SK-N-SH (cell line): ENCODE results near the gene KCTD20. TPM values are rescaled to one million over a fixed set of nuclear protein-coding genes. Genes with fewer than 3 reads are reported as not detected.

ENCODE experiments used
- CTCF ChIA-PET: fragments of 300-600, 350-600 bp; formaldehyde crosslinking; extraction: SDS; loops from one replicate; lab custom pipeline; 2021; lab: Yijun Ruan, JAX
- POLR2A ChIA-PET: fragments of 350-600 bp; sonication (Branson Sonifier 250); formaldehyde crosslinking; extraction: SDS; loops from one replicate; lab custom pipeline; 2020; ENCODE audit warnings: antibody characterized with exemption, inconsistent platforms; lab: Yijun Ruan, JAX
- DNase-seq: peaks from one replicate; pipeline ENCODE4 v3.0.0; 2012
- H2AFZ ChIP-seq: fragments of 200-600 bp; sonication (generic); 2 replicates; pipeline ENCODE4 v1.8.1; 2016; ENCODE audit warnings: antibody characterized with exemption, mild to moderate bottlenecking, low read depth
- H3F3A ChIP-seq: fragments of 200-600 bp; sonication (generic); replicated peaks from 2 replicates; pipeline ENCODE3; 2016; ENCODE audit warnings: antibody characterized with exemption, mild to moderate bottlenecking; ENCODE audit not compliant: insufficient read depth
- H3K27ac ChIP-seq, 2 experiments: fragments of 200-500 bp in 1 of 2; fragments of 200-600 bp in 1 of 2; sonication (Bioruptor generic) in 1 of 2; sonication (generic), shearing (Covaris generic) in 1 of 2; 2 replicates each; pipeline versions ENCODE4 v1.5.1 to v1.6.1; 2014 to 2016; ENCODE audit warnings: low read depth in 2 of 2, inconsistent platforms in 1 of 2, low read length in 1 of 2, mild to moderate bottlenecking in 1 of 2, mixed read lengths in 1 of 2
- H3K27me3 ChIP-seq: fragments of 200-600 bp; sonication (generic), shearing (Covaris generic); 2 replicates; pipeline ENCODE4 v1.6.1; 2016; ENCODE audit warnings: mixed run types; ENCODE audit not compliant: insufficient read depth
- H3K36me3 ChIP-seq, 2 experiments: fragments of 200-500 bp in 1 of 2; fragments of 200-600 bp in 1 of 2; sonication (Bioruptor generic) in 1 of 2; sonication (generic) in 1 of 2; replicated peaks in 1 of 2; 2 replicates each; pipeline versions ENCODE3 to v1.5.1; 2014 to 2016; ENCODE audit warnings: low read length in 1 of 2, mild to moderate bottlenecking in 1 of 2; ENCODE audit not compliant: insufficient read depth in 2 of 2, control insufficient read depth in 1 of 2
- H3K4me1 ChIP-seq, 2 experiments: fragments of 200-500 bp in 1 of 2; fragments of 200-600 bp in 1 of 2; sonication (Bioruptor generic) in 1 of 2; sonication (generic), shearing (Covaris generic) in 1 of 2; 2 replicates each; pipeline versions ENCODE4 v1.5.1 to v1.6.1; 2014 to 2016; ENCODE audit warnings: low read depth in 1 of 2, low read length in 1 of 2, mixed run types in 1 of 2; ENCODE audit not compliant: insufficient read depth in 2 of 2, control insufficient read depth in 1 of 2
- H3K4me2 ChIP-seq: fragments of 200-600 bp; sonication (generic), shearing (Covaris generic); 2 replicates; pipeline ENCODE4 v1.6.1; 2017; ENCODE audit warnings: mixed run types
- H3K4me3 ChIP-seq, 2 experiments: fragments of 200-500 bp in 1 of 2; fragments of 200-600 bp in 1 of 2; sonication (Bioruptor generic) in 1 of 2; sonication (generic), shearing (Covaris generic) in 1 of 2; 2 replicates each; pipeline versions ENCODE4 v1.5.1 to v1.8.1; 2014 to 2016; ENCODE audit warnings: low read depth in 2 of 2, inconsistent platforms in 1 of 2, low read length in 1 of 2, mild to moderate bottlenecking in 1 of 2, mixed read lengths in 1 of 2, moderate library complexity in 1 of 2
- H3K79me2 ChIP-seq: fragments of 200-600 bp; sonication (generic); 2 replicates; pipeline ENCODE4 v1.8.1; 2017; ENCODE audit warnings: mild to moderate bottlenecking; ENCODE audit not compliant: insufficient read depth
- H3K9ac ChIP-seq: fragments of 200-600 bp; sonication (generic); 2 replicates; pipeline ENCODE4 v1.6.1; 2017; ENCODE audit warnings: mixed run types
- H3K9me2 ChIP-seq: fragments of 200-600 bp; sonication (generic); 2 replicates; pipeline ENCODE4 v1.6.1; 2017; ENCODE audit warnings: mixed run types
- H3K9me3 ChIP-seq: fragments of 200-600 bp; sonication (generic); 2 replicates; pipeline ENCODE4 v1.6.1; 2017; ENCODE audit warnings: mixed run types, mild to moderate bottlenecking, moderate library complexity
- H4K20me1 ChIP-seq: fragments of 200-600 bp; sonication (generic); 2 replicates; pipeline ENCODE4 v1.6.1; 2017; ENCODE audit warnings: mild to moderate bottlenecking, mixed run types; ENCODE audit not compliant: insufficient read depth
- GABPA ChIP-seq: IDR thresholded peaks from 2 replicates; pipeline ENCODE4 v1.4.0; 2012; ENCODE audit warnings: low read depth, mild to moderate bottlenecking
- NRF1 ChIP-seq: IDR thresholded peaks from 2 replicates; pipeline ENCODE4 v1.6.1; 2012; ENCODE audit warnings: low read depth, mild to moderate bottlenecking, low read length
- POLR2AphosphoS5 ChIP-seq: IDR thresholded peaks from 2 replicates; pipeline ENCODE4 v1.6.1; 2012; ENCODE audit warnings: low read depth, low read length
- RAD21 ChIP-seq: IDR thresholded peaks from 2 replicates; pipeline ENCODE4 v1.6.1; 2012; ENCODE audit warnings: mild to moderate bottlenecking, low read length
- WGBS: methylation state at CpG from one replicate; pipeline ENCODE4 v1.1.6; 2017; ENCODE audit warnings: low lambda C conversion rate; 5-methylcytosine and 5-hydroxymethylcytosine counted together
- polyA plus RNA-seq, 3 experiments: library from polyadenylated mRNA; depleted of rRNA; stranded (reverse); fragments of >200 nt; gene quantifications; 2 replicates each; pipeline ENCODE4 v1.2.3, GENCODE V29; 2012
- TF ChIP-seq, protein P1 (sequence below): fragments of 150-350 bp; IDR thresholded peaks from 2 replicates; pipeline ENCODE4 v1.6.1; 2017; ENCODE audit warnings: antibody characterized with exemption, low read length, low read depth, borderline replicate concordance
- TF ChIP-seq, protein P2 (sequence below): fragments of 200-600 bp; sonication (generic); IDR thresholded peaks from 2 replicates; pipeline ENCODE4 v1.6.1; 2017; ENCODE audit warnings: antibody characterized with exemption, mild to moderate bottlenecking, moderate library complexity

Gene KCTD20
- polyA plus RNA-seq, 1 of the 3 experiments (the other 2 are of a cell fraction), result 29.0 TPM

DNA sequence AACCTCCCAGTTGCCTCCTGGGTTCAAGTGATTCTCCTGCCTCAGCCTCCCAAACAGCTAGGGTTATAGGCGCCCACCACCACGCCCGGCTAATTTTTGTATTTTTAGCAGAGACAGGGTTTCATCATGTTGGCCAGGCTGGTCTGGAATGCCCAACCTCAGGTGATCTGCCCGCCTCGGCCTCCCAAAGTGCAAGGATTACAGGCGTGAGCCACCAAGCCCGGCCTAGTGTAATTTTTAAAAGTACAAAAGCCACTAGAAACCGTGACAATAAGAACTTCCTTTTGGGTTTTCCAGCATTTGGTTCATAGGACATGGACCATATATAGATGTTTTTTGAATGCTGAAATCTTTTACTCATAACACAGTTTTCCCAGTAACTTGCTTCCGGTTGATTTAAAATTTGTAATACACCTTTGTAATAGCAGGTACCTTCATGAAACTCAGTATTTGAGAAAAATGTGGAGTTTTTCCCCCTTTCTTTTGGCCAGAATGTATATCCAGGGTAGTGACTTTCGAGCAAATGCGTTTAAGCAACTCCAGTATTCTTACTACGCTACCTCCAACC is 613 bp upstream of the KCTD20 start:
- Histone ChIP-seq H3K27me3 (no peaks in the 10 kb centered on the region), H3K36me3 (peaks cover 0 to 7% of the 10 kb centered on the region in 2 experiments), H3K9me2 (no peaks in the 10 kb centered on the region), H3K9me3 (no peaks in the 10 kb centered on the region), H3K4me1 (peaks cover 17 to 23% of the 10 kb centered on the region in 2 experiments; a peak in 3 of 4 replicates), H3K4me3 (peak overlapping the region; percentile 72 to 95), H3F3A (peaks cover 43% of the 10 kb centered on the region), H3K4me2 (peak overlapping the region; percentile 76), H3K27ac (peak overlapping the region; percentile 89 to 91), H3K9ac (peak overlapping the region; percentile 98), H4K20me1 (peaks cover 9% of the 10 kb centered on the region; the same call in 1 of the 2 replicates), H3K79me2 (peaks cover 45% of the 10 kb centered on the region), H2AFZ (peak overlapping the region; percentile 90)
- CTCF ChIA-PET, result interaction anchor here (1.0 kb wide), 1 partner anchor 19 kb away, joined by 4 read pairs; no protein-coding TSS in a partner anchor
- WGBS, result 77% methylated on average over 12 of the region's 12 CpGs
- POLR2A ChIA-PET, result interaction anchor here (0.8 kb wide), 1 partner anchor 46 kb away, joined by 3 read pairs; no protein-coding TSS in a partner anchor
- DNase-seq, result no peak
- TF ChIP-seq, protein P1, sequence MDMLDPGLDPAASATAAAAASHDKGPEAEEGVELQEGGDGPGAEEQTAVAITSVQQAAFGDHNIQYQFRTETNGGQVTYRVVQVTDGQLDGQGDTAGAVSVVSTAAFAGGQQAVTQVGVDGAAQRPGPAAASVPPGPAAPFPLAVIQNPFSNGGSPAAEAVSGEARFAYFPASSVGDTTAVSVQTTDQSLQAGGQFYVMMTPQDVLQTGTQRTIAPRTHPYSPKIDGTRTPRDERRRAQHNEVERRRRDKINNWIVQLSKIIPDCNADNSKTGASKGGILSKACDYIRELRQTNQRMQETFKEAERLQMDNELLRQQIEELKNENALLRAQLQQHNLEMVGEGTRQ, result no peak
- TF ChIP-seq POLR2AphosphoS5, result no peak
- TF ChIP-seq, all 33 proteins: peak for 0

DNA sequence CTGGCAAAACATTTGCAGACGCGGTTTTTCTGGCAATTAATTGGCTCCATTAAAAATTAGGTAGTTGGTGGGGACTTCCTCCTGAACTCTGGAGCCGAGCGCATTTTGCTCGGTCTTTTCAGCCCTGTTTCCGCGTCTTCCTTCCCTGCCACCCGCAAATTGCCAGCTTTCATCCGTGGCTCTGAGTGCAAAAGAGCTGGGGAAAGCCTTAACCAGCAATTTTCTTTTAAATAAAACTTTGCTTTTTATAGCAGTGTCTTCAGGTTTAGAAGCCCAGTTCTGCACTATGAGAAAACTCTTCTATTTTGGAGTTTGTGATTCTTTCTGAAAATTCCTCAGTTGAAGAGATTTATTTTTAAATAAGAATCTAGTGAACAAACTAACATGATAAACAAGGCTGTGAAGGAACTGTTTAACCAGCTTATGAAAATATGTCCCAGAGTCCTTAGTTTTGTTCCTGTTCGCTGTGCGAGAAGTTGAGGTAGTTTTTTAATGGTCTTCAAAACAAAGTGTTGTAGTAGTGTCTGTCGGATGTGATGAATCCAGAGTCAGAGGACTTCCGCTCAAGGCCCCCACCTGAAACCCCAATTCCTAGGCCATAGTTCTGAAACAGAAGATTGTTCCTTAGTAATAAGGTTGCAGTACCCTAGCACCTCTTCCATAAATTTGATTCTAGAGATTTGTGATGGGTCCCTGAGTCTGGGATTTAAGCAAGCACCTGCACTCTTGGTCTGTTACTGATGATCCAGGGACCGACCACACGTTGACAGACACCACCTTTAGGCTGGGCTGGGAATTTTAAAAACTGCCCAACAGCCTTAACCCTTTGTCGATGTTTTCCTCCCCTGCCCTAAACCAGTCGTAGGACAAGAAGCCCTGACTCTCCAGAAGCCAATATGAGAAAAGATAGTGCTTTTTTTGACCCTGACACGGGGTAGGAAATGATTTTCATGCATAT is 950 bp downstream of the KCTD20 start:
- Histone ChIP-seq H3K4me3 (peak overlapping the region; percentile 72 to 95), H2AFZ (peak overlapping the region; percentile 91), H3K79me2 (peaks cover 61% of the 10 kb centered on the region), H3K27me3 (no peaks in the 10 kb centered on the region), H3K9me2 (no peaks in the 10 kb centered on the region), H4K20me1 (peaks cover 9% of the 10 kb centered on the region; the same call in 1 of the 2 replicates), H3K4me1 (peaks cover 17 to 23% of the 10 kb centered on the region in 2 experiments; a peak in 3 of 4 replicates), H3K9ac (peak overlapping the region; percentile 98), H3F3A (peaks cover 42% of the 10 kb centered on the region), H3K9me3 (no peaks in the 10 kb centered on the region), H3K36me3 (peaks cover 0 to 15% of the 10 kb centered on the region in 2 experiments), H3K4me2 (peak overlapping the region; percentile 76), H3K27ac (peak overlapping the region; percentile 89 to 91)
- POLR2A ChIA-PET, result interaction anchor here (0.7 to 1.4 kb wide), 5 partner anchors 20 to 211 kb away, joined by 3 to 4 read pairs (median 3); no protein-coding TSS in a partner anchor
- peak; percentile 63 for DNase-seq
- WGBS, result 8% methylated on average over 17 of the region's 18 CpGs
- CTCF ChIA-PET, result interaction anchor here (0.7 to 1.6 kb wide), 5 partner anchors 16 to 90 kb away, joined by 3 to 4 read pairs (median 3); no protein-coding TSS in a partner anchor
- TF ChIP-seq GABPA (0 out of 2 replicates have a peak, but pooled peaks have one; percentile 9), NRF1 (no peak), RAD21 (peak; percentile 32; the same call in 1 of the 2 replicates)
- TF ChIP-seq, protein P2, sequence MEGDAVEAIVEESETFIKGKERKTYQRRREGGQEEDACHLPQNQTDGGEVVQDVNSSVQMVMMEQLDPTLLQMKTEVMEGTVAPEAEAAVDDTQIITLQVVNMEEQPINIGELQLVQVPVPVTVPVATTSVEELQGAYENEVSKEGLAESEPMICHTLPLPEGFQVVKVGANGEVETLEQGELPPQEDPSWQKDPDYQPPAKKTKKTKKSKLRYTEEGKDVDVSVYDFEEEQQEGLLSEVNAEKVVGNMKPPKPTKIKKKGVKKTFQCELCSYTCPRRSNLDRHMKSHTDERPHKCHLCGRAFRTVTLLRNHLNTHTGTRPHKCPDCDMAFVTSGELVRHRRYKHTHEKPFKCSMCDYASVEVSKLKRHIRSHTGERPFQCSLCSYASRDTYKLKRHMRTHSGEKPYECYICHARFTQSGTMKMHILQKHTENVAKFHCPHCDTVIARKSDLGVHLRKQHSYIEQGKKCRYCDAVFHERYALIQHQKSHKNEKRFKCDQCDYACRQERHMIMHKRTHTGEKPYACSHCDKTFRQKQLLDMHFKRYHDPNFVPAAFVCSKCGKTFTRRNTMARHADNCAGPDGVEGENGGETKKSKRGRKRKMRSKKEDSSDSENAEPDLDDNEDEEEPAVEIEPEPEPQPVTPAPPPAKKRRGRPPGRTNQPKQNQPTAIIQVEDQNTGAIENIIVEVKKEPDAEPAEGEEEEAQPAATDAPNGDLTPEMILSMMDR, result peak; percentile 43
